IPS DF 19.7 (cell line): ENCODE results near the gene SUSD3.

Source experiments
- DNase-seq: peaks from one replicate; pipeline ENCODE4 v3.0.0-alpha.2; 2013; ENCODE audit warnings: low read depth, low spot score

The SUSD3 gene

DNA sequence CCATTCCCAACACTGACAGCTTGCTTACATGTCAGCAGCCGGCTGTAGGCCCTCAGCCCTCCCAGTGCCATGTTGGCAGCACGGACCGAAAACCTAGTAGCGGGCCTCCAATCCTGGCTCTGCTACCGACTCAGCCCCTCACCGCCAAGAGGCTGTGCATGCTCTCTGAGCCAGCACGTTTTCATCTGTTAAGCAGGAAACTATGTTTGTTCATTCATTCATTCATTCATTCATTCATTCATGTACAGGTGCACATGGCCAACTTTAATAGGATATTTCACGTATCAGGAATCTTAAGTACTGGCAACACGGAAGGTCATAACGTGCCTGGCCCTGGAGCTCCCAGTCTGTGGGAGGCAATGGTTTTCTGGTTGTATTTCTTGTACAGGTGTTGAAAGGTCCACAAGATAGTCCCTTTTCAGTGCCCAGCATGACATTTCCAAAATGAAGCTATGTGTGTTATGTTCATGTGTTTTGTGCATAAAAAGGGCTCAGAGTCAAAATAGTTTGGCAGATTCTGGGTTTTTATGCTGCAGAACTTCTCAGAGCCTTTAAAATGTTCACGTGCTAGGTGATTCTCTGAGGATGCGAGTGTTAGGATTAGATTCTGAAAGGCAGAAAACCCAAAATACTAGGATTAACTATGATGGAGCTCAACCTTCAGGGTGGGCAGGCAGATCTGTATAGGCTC, 17.7 kb downstream of the SUSD3 start:
- DNase-seq, result no peak

DNA sequence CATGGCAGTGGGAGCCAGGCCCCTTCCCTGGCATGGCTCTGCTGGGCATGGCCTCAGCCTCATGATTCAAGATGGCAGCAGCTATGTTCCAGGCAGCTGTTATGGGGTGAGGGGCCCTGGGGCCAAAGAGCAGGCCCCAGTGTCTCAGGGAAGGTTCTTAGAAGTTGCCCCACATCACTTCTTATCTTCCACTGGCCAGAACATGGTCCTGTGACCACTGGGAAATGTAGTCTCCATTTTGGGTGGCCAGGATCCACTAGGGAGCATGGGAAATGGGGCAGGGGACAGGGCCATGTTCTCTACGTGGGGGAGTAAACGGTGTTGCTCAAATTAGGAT, 18.3 kb downstream of the SUSD3 start:
- no peak for DNase-seq

DNA sequence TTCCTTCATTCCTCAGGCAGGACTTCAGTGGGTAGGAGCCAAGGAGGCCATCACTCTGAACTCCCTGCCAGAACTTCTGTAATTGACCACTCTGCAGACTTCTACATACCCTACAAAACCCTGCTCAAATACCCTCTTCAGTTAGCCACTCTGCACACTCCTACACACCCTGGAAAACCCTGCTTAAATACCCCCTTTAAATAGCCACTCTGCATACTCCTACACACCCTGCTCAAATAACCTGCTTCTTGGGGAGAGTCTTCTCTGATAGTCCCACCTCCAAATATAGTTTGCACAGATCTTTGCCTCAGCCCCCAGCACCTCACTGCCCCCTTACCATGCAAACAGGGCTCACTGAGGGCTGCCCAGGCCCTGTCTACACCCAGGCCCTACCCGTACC, 18.9 kb downstream of the SUSD3 start:
- no peak for DNase-seq

DNA sequence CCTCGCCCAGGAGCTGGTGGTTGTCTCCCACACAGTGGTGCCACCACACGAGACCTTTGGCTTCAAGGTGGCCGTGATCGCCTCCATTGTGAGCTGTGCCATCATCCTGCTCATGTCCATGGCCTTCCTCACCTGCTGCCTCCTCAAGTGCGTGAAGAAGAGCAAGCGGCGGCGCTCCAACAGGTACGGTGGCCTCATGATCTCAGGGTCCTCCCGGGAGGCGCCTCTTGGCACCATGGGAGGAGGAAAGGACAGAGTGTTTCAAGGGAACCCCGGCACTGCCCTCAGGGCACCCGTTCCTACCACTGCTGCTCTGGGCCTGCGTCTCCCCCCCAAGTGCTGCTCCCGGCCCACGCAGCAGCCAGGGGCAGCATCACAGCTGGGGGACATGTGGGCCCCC, 19.3 kb downstream of the SUSD3 start:
- no peak for DNase-seq

DNA sequence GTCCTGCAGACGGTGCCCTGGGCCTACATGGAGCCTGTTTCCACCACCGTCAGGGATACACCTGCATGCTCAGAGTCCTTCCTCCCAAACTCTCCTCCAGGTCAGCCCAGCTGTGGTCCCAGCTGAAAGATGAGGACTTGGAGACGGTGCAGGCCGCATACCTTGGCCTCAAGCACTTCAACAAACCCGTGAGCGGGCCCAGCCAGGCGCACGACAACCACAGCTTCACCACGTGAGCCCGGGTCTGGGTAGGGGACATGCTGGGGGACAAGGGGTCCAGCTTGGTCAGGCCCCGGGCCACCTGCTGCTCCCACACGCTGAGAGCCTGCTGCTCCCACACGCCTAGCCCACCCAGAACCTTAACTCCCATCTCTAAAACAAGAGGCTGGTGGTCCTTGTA, 20.9 kb downstream of the SUSD3 start:
- DNase-seq, result no peak

DNA sequence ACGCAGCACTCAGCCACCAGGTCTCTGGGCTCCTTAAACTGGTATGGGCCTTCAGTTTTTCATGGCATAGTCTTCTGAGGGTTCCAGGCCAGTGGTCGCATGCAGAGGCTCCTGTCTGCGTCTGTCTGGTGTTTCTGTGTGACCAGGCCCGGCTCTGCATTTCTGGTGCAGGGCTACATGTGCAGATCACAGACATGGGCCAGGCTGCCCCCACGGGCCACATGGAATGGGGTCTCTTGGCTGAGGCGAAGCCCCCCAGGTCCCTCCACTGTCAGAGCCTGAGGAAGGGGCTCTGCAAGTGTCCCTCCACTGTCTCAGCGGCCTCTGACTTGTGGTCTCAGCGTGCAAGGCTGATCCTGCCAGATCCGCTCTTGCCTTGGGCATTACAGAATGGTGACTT, 21.9 kb downstream of the SUSD3 start:
- no peak for DNase-seq

DNA sequence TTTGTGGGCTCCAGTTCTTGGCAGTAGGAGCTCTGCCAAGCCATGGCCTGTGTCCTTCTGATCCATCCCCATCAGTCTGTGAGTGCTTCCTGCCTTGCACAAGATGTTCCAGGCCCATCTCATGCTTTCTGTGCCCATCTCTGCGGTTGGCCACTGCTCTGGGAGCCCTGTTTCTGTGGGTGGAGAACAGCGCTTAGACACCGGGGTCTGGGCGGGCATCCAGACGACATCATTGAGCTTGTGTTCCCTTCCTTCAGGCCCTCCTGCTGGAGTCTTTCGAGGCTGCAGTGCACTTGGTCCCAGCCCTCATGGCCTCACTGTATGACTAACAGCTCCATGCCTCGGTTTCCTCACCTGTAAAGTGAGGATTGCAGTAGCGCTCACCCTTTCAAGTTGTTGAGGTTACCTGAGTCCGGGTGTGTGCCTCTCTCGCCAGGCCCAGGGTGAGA, 22.6 kb downstream of the SUSD3 start:
- no peak for DNase-seq

DNA sequence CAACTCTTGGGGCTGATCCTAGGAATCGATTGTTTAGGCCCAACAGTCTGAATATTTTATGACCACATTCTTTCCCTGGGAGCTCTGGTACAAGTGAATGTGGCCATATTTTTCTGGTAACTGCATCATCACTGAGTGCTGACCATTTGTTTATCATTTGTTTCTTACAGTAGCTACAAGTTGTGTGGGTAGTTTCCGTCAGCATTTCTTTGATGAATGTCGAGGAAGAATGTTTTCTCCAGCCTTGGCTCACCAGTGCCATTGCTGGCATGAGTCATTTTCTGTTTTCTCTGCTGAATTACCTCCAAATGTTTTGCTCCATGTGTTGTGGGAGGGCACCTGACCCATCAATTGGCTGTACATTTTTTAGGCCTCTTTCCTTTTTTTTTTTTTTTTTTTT, 23.4 kb downstream of the SUSD3 start:
- no peak for DNase-seq

DNA sequence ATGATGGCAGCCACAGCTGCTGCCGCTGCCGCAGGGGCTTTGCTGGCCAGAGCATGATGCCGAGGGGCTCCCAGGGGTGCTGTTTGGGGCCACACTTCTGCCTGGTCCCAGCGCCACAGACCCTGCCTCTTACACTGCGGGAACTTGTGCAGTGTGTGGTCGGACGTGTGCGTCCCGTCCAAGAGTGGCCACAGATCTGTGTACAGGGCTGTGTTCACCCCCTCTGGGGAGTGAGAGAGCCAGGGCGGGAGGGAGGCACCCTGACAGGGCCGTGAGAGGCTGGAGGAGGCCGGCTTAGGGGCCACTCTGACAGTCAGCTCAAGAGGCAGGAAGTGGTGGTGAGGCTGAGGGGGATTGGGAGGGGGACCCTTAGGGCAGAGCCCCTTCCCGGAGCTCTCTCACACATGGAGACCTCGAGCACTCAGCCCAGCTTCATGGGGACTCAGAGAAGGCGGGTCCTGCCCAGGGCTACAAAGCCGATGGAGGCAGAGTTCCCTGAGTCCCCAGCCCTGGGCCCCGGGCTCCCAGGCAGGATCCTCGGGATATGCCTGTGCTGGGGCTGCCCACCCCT, 24.4 kb downstream of the SUSD3 start:
- DNase-seq, result no peak

DNA sequence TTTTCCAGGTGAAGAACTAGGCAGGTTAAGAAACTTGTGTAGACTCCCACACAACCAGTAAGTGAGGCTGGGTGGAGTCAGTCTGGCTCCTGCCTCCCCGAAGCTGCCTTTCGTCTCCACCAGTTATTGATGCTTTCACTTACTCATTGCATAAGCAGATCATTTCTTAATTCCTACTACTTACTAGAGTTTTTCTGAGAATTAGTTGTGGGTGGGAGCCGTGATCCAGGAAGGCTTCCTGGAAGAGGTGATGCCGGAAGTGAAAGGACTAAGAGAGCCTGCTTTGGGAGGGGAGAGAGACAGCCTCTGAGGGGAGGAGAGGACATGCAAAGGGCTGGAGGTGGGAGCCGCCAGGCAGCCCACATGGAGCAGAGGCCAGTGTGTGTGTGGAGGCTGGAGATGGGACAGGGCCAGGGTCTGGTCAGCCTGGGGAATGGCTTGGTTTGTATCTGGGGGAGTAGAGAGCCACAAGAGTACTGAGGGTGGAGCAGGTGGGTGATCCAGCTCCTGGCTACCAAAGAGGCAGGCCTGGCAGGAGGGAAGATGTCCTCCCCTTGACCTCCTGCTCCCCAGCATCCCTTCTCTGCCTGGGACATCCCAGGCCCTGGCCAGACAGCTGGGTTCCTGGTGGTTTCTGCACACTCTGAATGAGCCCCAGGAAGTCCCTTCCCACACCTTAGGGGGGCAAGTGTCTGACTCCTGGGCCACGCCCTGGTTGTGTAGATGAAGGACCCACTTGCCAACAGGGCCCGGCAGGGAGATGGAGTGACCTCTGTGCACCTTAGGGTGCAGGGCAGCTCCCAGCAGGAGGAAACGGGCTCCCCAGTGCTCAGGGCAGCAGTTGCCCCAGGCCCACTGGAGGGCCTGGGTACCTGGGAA, 25.3 kb downstream of the SUSD3 start:
- no peak for DNase-seq

DNA sequence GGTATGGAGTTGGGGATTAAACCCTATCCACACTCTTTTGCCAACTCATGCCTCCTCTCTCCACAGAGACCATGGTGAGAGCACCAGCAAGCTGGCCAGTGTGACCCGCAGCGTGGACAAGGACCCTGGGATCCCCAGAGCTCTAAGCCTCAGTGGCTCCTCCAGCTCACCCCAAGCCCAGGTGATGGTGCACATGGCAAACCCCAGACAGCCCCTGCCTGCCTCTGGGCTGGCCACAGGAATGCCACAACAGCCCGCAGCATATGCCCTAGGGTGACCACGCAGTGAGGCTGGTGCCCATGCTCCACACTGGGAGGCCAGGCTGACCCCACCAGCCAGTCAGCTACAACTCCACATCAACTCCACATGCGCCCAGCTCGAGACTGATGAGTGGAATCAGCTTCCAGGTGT, 26.0 kb downstream of the SUSD3 start:
- no peak for DNase-seq

DNA sequence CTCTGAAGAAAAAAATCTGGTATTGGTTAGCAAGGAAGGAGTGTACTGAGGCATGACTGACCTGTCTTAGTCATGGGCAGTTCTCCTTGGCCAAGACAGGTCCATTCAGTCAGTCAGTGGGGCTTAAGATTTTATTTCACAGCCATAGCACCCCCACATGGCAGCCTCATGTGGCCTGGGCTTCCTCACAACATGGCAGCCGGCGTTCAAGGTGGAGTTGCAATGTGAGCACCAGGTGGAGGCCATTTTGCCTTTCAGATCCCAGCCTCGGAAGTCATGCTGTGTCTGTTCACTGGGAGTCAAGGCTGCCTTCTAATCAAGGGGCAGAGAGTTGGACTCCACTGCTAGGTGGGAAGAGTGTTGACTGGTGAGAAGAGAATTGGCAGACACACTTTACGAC, 27.2 kb downstream of the SUSD3 start:
- no peak for DNase-seq

DNA sequence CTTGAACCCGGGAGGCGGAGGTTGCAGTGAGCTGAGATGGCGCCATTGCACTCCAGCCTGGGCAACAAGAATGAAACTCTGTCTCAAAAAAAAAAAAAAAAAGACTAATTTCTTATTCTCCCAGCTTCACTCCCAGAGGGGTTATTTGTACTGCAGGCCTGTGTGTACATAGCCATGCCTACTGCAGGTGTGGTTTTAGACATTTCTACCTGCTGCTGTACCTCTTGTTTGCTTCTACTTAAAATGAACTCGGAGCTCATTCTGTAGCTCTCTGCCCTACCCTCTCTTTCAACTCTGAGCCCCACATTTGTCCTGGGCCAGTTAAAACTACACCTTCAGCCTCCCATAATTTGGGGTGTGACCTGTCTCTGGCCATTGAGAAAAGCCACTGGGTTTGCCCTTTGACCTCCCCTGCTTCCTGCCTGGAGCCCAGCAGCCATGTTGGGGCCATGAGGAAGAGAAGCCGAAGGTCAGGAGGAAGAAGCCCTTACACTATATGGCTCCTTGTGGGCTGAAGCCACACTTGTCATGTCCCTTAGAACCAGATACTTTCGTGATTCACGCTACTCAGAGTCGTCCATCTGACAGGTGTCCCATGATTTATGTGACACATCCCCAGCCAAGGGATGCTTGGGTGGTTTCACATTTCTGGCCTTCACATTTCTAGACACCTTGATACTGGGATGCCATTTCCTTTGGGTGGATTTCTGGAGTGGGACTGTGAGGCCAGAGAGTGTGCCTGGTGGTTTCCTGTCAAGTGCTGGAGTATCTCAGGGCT, 28.1 kb downstream of the SUSD3 start:
- no peak for DNase-seq

DNA sequence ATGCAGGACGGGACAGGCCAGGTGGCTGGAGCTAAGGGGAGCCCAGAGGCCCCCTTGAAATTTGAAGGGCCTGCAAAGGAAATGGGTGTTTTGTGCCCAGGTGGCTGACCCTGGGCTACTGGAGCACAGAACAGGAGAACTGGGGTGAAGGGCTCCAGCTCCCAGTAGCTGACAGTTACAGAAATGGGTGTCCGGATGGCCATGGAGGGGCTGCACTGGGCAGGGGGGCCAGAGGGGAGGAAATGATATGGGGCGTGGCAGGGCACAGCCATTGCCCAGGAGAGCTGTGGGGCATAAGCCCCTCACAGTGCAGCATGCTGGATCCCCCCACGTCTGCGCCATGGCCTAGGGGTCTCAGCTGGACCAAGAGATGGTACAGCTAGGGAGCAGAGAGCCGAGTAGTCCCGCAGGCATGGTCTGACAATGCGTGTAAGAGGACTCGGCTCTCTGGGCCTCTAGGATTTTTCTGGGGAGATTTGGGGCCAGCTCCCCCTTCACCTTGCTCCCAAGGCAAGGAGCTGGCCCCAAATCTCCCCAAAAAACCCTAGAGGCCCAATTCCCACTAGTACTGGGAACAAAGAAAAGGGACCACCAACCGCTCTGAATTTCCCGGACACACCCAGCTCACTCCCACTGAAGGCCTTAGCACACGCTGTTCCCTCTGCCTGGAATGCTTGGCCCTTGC, 29.6 kb downstream of the SUSD3 start:
- DNase-seq, result no peak

DNA sequence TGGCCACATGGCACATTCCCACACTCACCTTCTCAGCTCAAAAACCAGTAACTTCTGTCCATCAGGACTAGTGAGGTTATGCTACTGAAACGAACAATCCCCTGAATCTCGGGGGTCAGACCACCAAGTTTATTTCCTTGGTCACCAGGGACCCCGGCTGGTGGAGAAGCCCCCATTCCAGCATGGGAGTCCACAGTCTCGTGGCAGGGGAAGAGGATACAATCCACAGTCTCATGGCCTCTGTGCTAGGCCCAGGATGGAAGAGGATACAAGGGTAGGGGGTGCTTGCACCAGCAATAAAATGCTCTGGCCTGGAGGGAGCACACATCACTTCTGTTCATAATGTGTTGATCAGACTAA, 30.1 kb downstream of the SUSD3 start:
- no peak for DNase-seq

DNA sequence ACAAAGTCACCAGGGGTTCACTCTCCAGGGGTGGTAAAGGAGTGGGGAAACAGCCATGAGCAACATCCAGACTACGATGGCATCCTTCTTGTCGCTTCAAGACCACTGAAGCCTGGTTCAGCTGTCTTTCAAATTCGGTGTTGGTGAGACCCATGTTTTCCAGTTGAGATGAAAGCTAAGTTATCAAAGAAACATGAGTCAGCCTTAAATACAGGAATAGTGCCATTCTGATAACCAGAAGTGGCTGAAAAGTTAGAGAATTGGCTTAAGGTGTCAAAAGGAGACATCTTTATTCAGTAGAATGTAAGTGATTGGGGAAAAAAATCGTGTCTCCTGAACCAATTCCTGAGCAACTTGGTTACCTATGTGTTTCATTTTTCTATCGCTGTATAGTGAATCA, 30.5 kb downstream of the SUSD3 start:
- no peak for DNase-seq

DNA sequence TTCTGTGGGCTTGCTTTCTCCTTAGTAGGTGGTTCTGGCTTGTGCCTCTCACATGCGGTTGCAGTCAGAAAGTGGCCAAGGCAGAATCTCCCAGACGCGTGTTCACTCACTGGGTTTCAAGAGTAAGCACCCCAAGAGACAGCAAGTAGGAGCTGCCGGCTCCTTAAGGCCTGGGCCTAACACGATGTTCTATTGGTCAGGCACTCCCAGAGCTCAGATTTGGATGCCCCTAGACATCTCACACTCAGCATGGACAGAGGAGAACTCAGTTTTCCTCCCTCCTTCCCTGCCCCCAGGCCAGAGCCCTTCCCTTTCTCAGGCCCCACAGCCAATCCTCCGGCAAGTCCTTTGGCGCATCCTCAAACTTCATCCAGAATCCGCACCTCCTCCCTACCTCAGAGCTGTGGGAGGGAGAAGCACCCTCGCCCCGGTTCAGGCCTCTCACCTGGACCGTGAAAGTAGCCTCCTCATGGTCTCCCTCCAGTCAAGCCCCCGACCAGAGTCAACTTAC, 31.0 kb downstream of the SUSD3 start:
- DNase-seq, result no peak

DNA sequence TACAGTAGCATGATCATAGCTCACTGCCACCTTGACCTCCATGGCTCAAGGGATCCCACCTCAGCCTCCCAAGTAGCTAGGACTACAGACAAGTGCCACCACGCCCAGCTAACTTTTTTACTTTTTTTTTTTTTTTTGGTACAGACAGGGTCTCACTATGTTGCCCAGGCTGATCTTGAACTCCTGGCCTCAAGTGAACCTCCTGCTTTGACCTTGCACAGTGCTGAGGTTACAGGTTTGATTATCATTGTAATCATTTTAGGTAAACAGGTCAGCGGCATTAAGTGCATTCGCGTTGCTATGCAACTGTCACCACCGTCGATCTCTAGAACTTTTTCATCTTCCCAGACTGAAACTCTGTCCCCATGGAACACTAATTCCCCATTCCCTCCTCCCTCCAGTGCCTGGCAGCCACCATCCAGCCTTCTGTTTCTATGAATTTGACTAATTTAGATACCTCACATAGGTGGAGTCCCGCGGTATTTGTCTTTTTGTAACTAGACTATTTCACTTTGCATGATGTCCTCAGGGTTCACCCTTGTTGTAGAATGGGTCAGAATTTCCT, 31.7 kb downstream of the SUSD3 start:
- DNase-seq, result no peak

DNA sequence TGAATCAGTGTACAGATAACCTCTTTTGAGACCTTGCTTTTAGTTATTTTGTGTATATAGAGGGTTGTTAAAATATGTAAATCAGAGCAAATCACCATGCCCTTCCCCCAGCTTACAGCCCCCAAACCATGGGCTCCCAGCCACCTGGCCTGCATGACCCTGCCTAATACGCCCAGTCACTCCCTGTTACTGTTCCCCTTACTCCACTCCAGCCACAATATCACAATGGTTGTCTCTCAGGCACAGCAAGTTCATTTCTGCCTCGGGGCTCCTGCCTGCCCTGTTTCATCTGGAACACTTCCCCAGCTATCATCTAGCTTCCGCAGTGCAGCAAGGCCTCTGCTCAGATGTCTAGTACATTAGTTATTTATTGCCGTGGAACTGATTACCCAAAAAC, 32.6 kb downstream of the SUSD3 start:
- no peak for DNase-seq

DNA sequence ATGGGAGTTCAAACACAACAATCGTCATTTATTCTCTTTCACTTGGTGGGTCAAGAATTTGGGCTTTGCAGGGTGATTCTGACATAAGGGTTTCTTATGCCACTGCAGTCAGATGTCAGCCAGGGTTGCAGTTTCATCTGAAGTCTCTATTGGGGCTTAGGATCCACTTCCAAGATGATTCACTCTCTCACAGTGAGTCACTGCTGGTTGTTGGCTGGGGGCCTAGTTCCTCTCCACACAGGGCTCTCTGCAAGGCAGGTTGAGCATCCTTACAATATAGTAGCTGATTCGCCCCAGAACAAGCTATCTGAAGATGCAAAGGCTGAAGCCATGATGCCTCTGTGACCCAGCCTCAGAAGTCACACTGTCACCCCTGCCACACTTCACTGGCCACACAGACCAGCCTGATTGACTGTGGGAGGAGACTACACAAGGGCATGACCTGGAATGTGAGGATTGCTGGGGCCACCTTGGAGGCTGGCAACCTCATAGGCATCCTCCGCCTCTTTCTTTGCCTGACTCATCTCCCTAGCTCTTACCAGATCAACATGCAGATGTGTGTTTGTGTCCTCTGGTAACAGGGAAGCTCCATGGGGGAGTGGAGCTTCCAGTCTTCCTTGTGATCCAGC, 33.1 kb downstream of the SUSD3 start:
- DNase-seq, result no peak
